Sigmoid colon (tissue), 7 donors: ENCODE results near the gene JAKMIP3. TPM values are rescaled to one million over a fixed set of nuclear protein-coding genes. Genes with fewer than 3 reads are reported as not detected.

Experiments used
- DNase-seq: peaks from one replicate; pipeline ENCODE4 v3.0.0-alpha.2; 2019
- H3K27ac ChIP-seq, 4 donors: fragments of 200-600 bp; sonication (generic); one replicate each; pipeline ENCODE4 v1.5.1; 2016 to 2019; ENCODE audit warnings: mild to moderate bottlenecking in 1 of 4
- H3K27me3 ChIP-seq, 3 donors: fragments of 200-600 bp; sonication (generic); one replicate each; pipeline ENCODE4 v1.5.1; 2019; ENCODE audit warnings: mild to moderate bottlenecking in 1 of 3
- H3K36me3 ChIP-seq, 4 donors: fragments of 200-600 bp; sonication (generic); one replicate each; pipeline ENCODE4 v1.5.1; 2016 to 2019
- H3K4me1 ChIP-seq, 4 donors: fragments of 200-600 bp; sonication (generic); one replicate each; pipeline ENCODE4 v1.5.1; 2017 to 2019
- H3K4me3 ChIP-seq, 4 donors: fragments of 200-600 bp; sonication (generic); one replicate each; pipeline ENCODE4 v1.5.1; 2017 to 2019; ENCODE audit warnings: mild to moderate bottlenecking in 2 of 4, moderate library complexity in 1 of 4
- H3K9me3 ChIP-seq, 4 donors: fragments of 200-600 bp in 3 of 4; sonication (generic) in 3 of 4; one replicate each; pipeline versions ENCODE4 v1.5.1 to v1.6.1; 2013 to 2019
- CTCF ChIP-seq, 4 experiments: fragments of 450-650 bp in 3 of 4; fragments of 200-600 bp in 1 of 4; IDR thresholded peaks; one replicate each; pipeline ENCODE4 v1.5.1; 2016 to 2019; ENCODE audit warnings: antibody characterized with exemption in 4 of 4, mild to moderate bottlenecking in 3 of 4, moderate library complexity in 2 of 4
- EP300 ChIP-seq, 4 donors: sonication (generic); formaldehyde crosslinking; IDR thresholded peaks; one replicate each; pipeline ENCODE4 v1.6.1; 2017; ENCODE audit warnings: antibody characterized with exemption in 4 of 4
- POLR2A ChIP-seq, 2 donors: fragments of 450-650 bp; IDR thresholded peaks; one replicate each; pipeline ENCODE4 v1.6.1; 2016; ENCODE audit warnings: antibody characterized with exemption in 2 of 2, mild to moderate bottlenecking in 2 of 2, moderate library complexity in 2 of 2
- POLR2AphosphoS5 ChIP-seq, 4 donors: sonication (generic); formaldehyde crosslinking; IDR thresholded peaks; one replicate each; pipeline ENCODE4 v1.6.1; 2017; ENCODE audit warnings: antibody characterized with exemption in 4 of 4
- WGBS, 2 donors: extraction: QIAGEN DNeasy Blood & Tissue Kit; methylation state at CpG; one replicate each; pipeline ENCODE4 v1.1.7; 2013; 5-methylcytosine and 5-hydroxymethylcytosine counted together
- intact Hi-C: fragments of 100-400 bp; cut with DNase I; formaldehyde crosslinking; loops from one replicate; pipeline ENCODE4 v1.15.1; 2023
- polyA plus RNA-seq, 3 donors: library from polyadenylated mRNA; stranded (reverse); fragments of 200-250 nt; gene quantifications; one replicate each; pipeline ENCODE4 v1.2.3, GENCODE V29; 2013
- total RNA-seq, 4 donors: library from RNA; depleted of rRNA; stranded (reverse); fragments of >200 nt; gene quantifications; one replicate each; pipeline ENCODE4 v1.1.0, GENCODE V29; 2016
- donor health status: healthy with polysubstance abuse.
- donor health status: Bipolar disorder and iron deficiency.
- donor health status: healthy.

The JAKMIP3 gene
- total and polyA plus RNA-seq, 7 donors, result 0.22 to 3.0 (median 0.71) TPM; not detected in 2

- no peak for TF ChIP-seq POLR2AphosphoS5 (IDR thresholded peaks at IDR 0.05)
- no peak for TF ChIP-seq EP300 (IDR thresholded peaks at IDR 0.05)
- no peak for TF ChIP-seq POLR2A (IDR thresholded peaks at IDR 0.05)
- TF ChIP-seq CTCF (IDR thresholded peaks at IDR 0.05), result no peak
- DNase-seq, result no peak
- Histone ChIP-seq H3K9me3 (no peaks in the 10 kb centered on the region), H3K27ac (no peak overlapping the region), H3K27me3 (no peaks in the 10 kb centered on the region), H3K36me3 (no peaks in the 10 kb centered on the region), H3K4me1 (no peaks in the 10 kb centered on the region), H3K4me3 (no peak overlapping the region)
- 76 to 77% methylated on average over 5 of the region's 5 CpGs for WGBS, 2 donors
- intact Hi-C loops, result no loop called here
Measured at GRCh38 chr10:132097609-132098377, 32.0 kb downstream of the JAKMIP3 start.

GRCh38 chr10:132098539-132099388 lies 33.0 kb downstream of the JAKMIP3 start:
- intact Hi-C loops, result no loop called here
- no peaks in the 10 kb centered on the region for H3K9me3 ChIP-seq
- no peaks in the 10 kb centered on the region for H3K27me3 ChIP-seq
- no peak overlapping the region for H3K4me3 ChIP-seq
- no peak for DNase-seq
- TF ChIP-seq EP300 (IDR thresholded peaks at IDR 0.05) (no peak), CTCF (IDR thresholded peaks at IDR 0.05) (no peak), POLR2A (IDR thresholded peaks at IDR 0.05) (no peak), POLR2AphosphoS5 (IDR thresholded peaks at IDR 0.05) (no peak)
- H3K27ac ChIP-seq, result no peak overlapping the region
- H3K4me1 ChIP-seq, result no peaks in the 10 kb centered on the region
- H3K36me3 ChIP-seq, result no peaks in the 10 kb centered on the region
- WGBS, 2 donors, result 45 to 57% methylated on average over 24 of the region's 24 CpGs

GRCh38 chr10:132099389-132100090 lies 33.8 kb downstream of the JAKMIP3 start:
- 70 to 74% methylated on average over 25 of the region's 25 CpGs for WGBS, 2 donors
- TF ChIP-seq CTCF (IDR thresholded peaks at IDR 0.05) (no peak), EP300 (IDR thresholded peaks at IDR 0.05) (no peak), POLR2AphosphoS5 (IDR thresholded peaks at IDR 0.05) (no peak), POLR2A (IDR thresholded peaks at IDR 0.05) (no peak)
- Histone ChIP-seq H3K4me3 (no peak overlapping the region), H3K36me3 (no peaks in the 10 kb centered on the region), H3K9me3 (no peaks in the 10 kb centered on the region), H3K4me1 (no peaks in the 10 kb centered on the region), H3K27ac (no peak overlapping the region), H3K27me3 (no peaks in the 10 kb centered on the region)
- intact Hi-C loops, result no loop called here
- no peak for DNase-seq

- no peak for DNase-seq
- no peaks in the 10 kb centered on the region for H3K4me1 ChIP-seq
- no peaks in the 10 kb centered on the region for H3K27me3 ChIP-seq
- H3K27ac ChIP-seq, result no peak overlapping the region
- no peak overlapping the region for H3K4me3 ChIP-seq
- intact Hi-C loops, result no loop called here
- 82 to 87% methylated on average over 15 of the region's 15 CpGs for WGBS, 2 donors
- H3K9me3 ChIP-seq, result no peaks in the 10 kb centered on the region
- TF ChIP-seq POLR2A (IDR thresholded peaks at IDR 0.05) (no peak), POLR2AphosphoS5 (IDR thresholded peaks at IDR 0.05) (no peak), CTCF (IDR thresholded peaks at IDR 0.05) (no peak), EP300 (IDR thresholded peaks at IDR 0.05) (no peak)
- H3K36me3 ChIP-seq, result no peaks in the 10 kb centered on the region
Measured at GRCh38 chr10:132100091-132100481, 34.3 kb downstream of the JAKMIP3 start.
